HEK293 (cell line): ENCODE data around the gene IGIP.

ENCODE experiments used
- CTCF ChIA-PET: fragments of 350-600 bp; formaldehyde crosslinking; extraction: SDS; loops from one replicate; lab custom pipeline; 2021; ENCODE audit warnings: antibody characterized with exemption; lab: Yijun Ruan, JAX
- POLR2A ChIA-PET: fragments of 300-600 bp; formaldehyde crosslinking; extraction: SDS; loops from one replicate; lab custom pipeline; 2020; ENCODE audit warnings: antibody characterized with exemption, inconsistent platforms; lab: Yijun Ruan, JAX
- H3K27ac ChIP-seq: fragments of 200-500 bp; sonication (Bioruptor generic); 2 replicates; pipeline ENCODE4 v1.5.1; 2014; ENCODE audit warnings: low read depth, low read length, control low read depth, inconsistent platforms; ENCODE audit errors: extremely low read depth
- H3K36me3 ChIP-seq, 2 experiments: fragments of 200-500 bp in 1 of 2; sonication (Bioruptor generic) in 1 of 2; 1 replicate in 1 of 2; 2 replicates in 1 of 2; pipeline ENCODE4 v1.5.1; 2014 to 2017; ENCODE audit warnings: inconsistent platforms in 2 of 2, low read length in 2 of 2; ENCODE audit not compliant: control insufficient read depth in 2 of 2, insufficient read depth in 1 of 2
- H3K4me1 ChIP-seq: fragments of 200-500 bp; sonication (Bioruptor generic); 2 replicates; pipeline ENCODE4 v1.5.1; 2014; ENCODE audit warnings: mild to moderate bottlenecking, low read length, inconsistent platforms; ENCODE audit not compliant: control insufficient read depth, insufficient read depth
- H3K4me3 ChIP-seq: 2 replicates; pipeline ENCODE4 v1.5.1; 2011; ENCODE audit warnings: low read depth, mild to moderate bottlenecking, control low read depth, low read length, moderate library complexity
- H3K9me3 ChIP-seq: fragments of 200-500 bp; sonication (Bioruptor generic); 2 replicates; pipeline ENCODE4 v1.5.1; 2014; ENCODE audit warnings: low read depth, low read length, inconsistent platforms; ENCODE audit not compliant: control insufficient read depth, insufficient read depth
- GLIS1 ChIP-seq: fragments of 450-650 bp; formaldehyde crosslinking; IDR thresholded peaks from 2 replicates; pipeline ENCODE4 v1.5.1; 2016; ENCODE audit warnings: missing biosample characterization, missing genetic modification characterization
- GLIS2 ChIP-seq: fragments of 450-650 bp; formaldehyde crosslinking; IDR thresholded peaks from 2 replicates; pipeline ENCODE4 v1.5.1; 2016; ENCODE audit warnings: missing biosample characterization, missing genetic modification characterization
- KLF17 ChIP-seq: fragments of 450-650 bp; formaldehyde crosslinking; IDR thresholded peaks from 2 replicates; pipeline ENCODE4 v1.5.1; 2016; ENCODE audit warnings: missing biosample characterization, missing genetic modification characterization
- MEIS1 ChIP-seq: sonication (generic); formaldehyde crosslinking; IDR thresholded peaks from 2 replicates; pipeline ENCODE4 v1.8.1; 2022; ENCODE audit warnings: missing genetic modification reagents, mild to moderate bottlenecking, borderline replicate concordance
- SCRT2 ChIP-seq: fragments of 450-650 bp; formaldehyde crosslinking; IDR thresholded peaks from 2 replicates; pipeline ENCODE4 v1.5.1; 2016; ENCODE audit warnings: missing biosample characterization, missing genetic modification characterization
- ZFP37 ChIP-seq: fragments of 450-650 bp; formaldehyde crosslinking; IDR thresholded peaks from 2 replicates; pipeline ENCODE4 v1.5.1; 2016; ENCODE audit warnings: missing biosample characterization, missing genetic modification characterization
- ZNF146 ChIP-seq: fragments of 450-650 bp; formaldehyde crosslinking; IDR thresholded peaks from 2 replicates; pipeline ENCODE4 v1.5.1; 2016; ENCODE audit warnings: missing biosample characterization, missing genetic modification characterization
- ZNF155 ChIP-seq: fragments of 450-650 bp; formaldehyde crosslinking; IDR thresholded peaks from 2 replicates; pipeline ENCODE4 v1.5.1; 2016; ENCODE audit warnings: missing biosample characterization, missing genetic modification characterization
- ZNF426 ChIP-seq: fragments of 450-650 bp; formaldehyde crosslinking; IDR thresholded peaks from 2 replicates; pipeline ENCODE4 v1.5.1; 2017; ENCODE audit warnings: missing biosample characterization, missing genetic modification characterization, mild to moderate bottlenecking, inconsistent platforms, moderate library complexity
- ZNF558 ChIP-seq: fragments of 450-650 bp; formaldehyde crosslinking; IDR thresholded peaks from 2 replicates; pipeline ENCODE4 v1.5.1; 2016; ENCODE audit warnings: missing biosample characterization, missing genetic modification characterization
- ZNF623 ChIP-seq: fragments of 450-650 bp; formaldehyde crosslinking; IDR thresholded peaks from 2 replicates; pipeline ENCODE4 v1.5.1; 2016; ENCODE audit warnings: missing biosample characterization, missing genetic modification characterization
- ZNF639 ChIP-seq: fragments of 450-650 bp; formaldehyde crosslinking; IDR thresholded peaks from 2 replicates; pipeline ENCODE4 v1.5.1; 2016; ENCODE audit warnings: missing biosample characterization, missing genetic modification characterization
- ZNF792 ChIP-seq: fragments of 450-650 bp; formaldehyde crosslinking; IDR thresholded peaks from 2 replicates; pipeline ENCODE4 v1.5.1; 2016; ENCODE audit warnings: missing biosample characterization, missing genetic modification characterization
- ZXDB ChIP-seq: fragments of 450-650 bp; formaldehyde crosslinking; IDR thresholded peaks from 2 replicates; pipeline ENCODE4 v1.5.1; 2016; ENCODE audit warnings: missing biosample characterization, missing genetic modification characterization
- TF ChIP-seq, protein P1 (sequence below): fragments of 450-650 bp; formaldehyde crosslinking; IDR thresholded peaks from 2 replicates; pipeline ENCODE4 v1.5.1; 2016; ENCODE audit warnings: missing biosample characterization, missing genetic modification characterization
- TF ChIP-seq, protein P2 (sequence below): fragments of 450-650 bp; formaldehyde crosslinking; IDR thresholded peaks from 2 replicates; pipeline ENCODE4 v1.5.1; 2017; ENCODE audit warnings: missing biosample characterization, missing genetic modification characterization
- TF ChIP-seq, protein P3 (sequence below): fragments of 450-650 bp; formaldehyde crosslinking; IDR thresholded peaks from 2 replicates; pipeline ENCODE4 v1.5.1; 2016; ENCODE audit warnings: missing biosample characterization, missing genetic modification characterization

Gene IGIP

DNA sequence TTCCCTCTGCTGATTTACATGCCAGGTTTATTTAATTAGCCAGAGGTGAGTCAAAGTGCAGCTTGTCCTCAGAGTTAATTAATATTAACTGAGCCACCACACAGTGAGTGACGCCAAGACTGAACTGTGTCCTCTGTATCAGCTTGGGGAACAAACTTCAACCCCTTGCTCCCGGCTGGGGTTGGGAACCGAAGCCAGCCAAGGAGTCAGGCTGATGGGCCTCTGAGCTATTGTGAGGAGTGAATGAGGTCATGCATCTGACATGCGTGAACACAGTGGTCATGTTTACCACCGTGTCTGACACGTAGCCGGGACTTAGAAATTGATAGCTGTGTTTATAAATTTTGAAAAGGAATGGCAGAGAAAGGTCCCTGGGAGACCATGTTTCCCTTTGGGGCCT, 17.1 kb downstream of the IGIP start (continued):
- TF ChIP-seq, protein P1, sequence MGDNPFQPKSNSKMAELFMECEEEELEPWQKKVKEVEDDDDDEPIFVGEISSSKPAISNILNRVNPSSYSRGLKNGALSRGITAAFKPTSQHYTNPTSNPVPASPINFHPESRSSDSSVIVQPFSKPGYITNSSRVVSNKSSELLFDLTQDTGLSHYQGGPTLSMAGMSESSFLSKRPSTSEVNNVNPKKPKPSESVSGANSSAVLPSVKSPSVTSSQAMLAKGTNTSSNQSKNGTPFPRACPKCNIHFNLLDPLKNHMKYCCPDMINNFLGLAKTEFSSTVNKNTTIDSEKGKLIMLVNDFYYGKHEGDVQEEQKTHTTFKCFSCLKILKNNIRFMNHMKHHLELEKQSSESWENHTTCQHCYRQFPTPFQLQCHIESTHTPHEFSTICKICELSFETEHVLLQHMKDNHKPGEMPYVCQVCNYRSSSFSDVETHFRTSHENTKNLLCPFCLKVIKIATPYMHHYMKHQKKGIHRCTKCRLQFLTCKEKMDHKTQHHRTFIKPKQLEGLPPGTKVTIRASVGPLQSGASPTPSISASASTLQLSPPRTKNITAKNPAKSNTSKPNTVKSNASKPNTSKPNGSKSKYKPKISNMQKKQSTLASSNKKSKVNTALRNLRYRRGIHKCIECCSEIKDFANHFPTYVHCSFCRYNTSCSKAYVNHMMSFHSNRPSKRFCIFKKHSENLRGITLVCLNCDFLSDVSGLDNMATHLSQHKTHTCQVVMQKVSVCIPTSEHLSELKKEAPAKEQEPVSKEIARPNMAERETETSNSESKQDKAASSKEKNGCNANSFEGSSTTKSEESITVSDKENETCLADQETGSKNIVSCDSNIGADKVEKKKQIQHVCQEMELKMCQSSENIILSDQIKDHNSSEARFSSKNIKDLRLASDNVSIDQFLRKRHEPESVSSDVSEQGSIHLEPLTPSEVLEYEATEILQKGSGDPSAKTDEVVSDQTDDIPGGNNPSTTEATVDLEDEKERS: no peak

GRCh38 chr5:140143521-140144258, 18.0 kb downstream of the IGIP start:
- CTCF ChIA-PET: interaction anchor here (0.6 to 10.4 kb wide), 28 partner anchors 8 to 356 kb away, joined by 3 to 109 read pairs (median 6); partner anchors contain the start of gene PURA
- POLR2A ChIA-PET: no interaction called here
- Histone ChIP-seq H3K4me1 (no peaks in the 10 kb centered on the region), H3K27ac (no peak overlapping the region), H3K36me3 (no peaks in the 10 kb centered on the region), H3K4me3 (no peak overlapping the region), H3K9me3 (no peaks in the 10 kb centered on the region)
- TF ChIP-seq ZNF146 (tag by site-specific recombination) (no peak), ZNF792 (tag by site-specific recombination) (no peak), ZNF426 (tag by site-specific recombination) (no peak), ZXDB (tag by site-specific recombination) (no peak), ZNF558 (tag by site-specific recombination) (no peak), KLF17 (tag by site-specific recombination) (no peak), ZNF623 (tag by site-specific recombination) (no peak), MEIS1 (CRISPR knock-in tag) (no peak), ZNF155 (no peak), GLIS2 (tag by site-specific recombination) (no peak), GLIS1 (tag by site-specific recombination) (no peak), ZFP37 (tag by site-specific recombination) (no peak), SCRT2 (tag by site-specific recombination) (no peak), ZNF639 (tag by site-specific recombination) (no peak)
- TF ChIP-seq, protein P2, sequence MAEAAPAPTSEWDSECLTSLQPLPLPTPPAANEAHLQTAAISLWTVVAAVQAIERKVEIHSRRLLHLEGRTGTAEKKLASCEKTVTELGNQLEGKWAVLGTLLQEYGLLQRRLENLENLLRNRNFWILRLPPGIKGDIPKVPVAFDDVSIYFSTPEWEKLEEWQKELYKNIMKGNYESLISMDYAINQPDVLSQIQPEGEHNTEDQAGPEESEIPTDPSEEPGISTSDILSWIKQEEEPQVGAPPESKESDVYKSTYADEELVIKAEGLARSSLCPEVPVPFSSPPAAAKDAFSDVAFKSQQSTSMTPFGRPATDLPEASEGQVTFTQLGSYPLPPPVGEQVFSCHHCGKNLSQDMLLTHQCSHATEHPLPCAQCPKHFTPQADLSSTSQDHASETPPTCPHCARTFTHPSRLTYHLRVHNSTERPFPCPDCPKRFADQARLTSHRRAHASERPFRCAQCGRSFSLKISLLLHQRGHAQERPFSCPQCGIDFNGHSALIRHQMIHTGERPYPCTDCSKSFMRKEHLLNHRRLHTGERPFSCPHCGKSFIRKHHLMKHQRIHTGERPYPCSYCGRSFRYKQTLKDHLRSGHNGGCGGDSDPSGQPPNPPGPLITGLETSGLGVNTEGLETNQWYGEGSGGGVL (tag by site-specific recombination): no peak
- TF ChIP-seq, protein P3, sequence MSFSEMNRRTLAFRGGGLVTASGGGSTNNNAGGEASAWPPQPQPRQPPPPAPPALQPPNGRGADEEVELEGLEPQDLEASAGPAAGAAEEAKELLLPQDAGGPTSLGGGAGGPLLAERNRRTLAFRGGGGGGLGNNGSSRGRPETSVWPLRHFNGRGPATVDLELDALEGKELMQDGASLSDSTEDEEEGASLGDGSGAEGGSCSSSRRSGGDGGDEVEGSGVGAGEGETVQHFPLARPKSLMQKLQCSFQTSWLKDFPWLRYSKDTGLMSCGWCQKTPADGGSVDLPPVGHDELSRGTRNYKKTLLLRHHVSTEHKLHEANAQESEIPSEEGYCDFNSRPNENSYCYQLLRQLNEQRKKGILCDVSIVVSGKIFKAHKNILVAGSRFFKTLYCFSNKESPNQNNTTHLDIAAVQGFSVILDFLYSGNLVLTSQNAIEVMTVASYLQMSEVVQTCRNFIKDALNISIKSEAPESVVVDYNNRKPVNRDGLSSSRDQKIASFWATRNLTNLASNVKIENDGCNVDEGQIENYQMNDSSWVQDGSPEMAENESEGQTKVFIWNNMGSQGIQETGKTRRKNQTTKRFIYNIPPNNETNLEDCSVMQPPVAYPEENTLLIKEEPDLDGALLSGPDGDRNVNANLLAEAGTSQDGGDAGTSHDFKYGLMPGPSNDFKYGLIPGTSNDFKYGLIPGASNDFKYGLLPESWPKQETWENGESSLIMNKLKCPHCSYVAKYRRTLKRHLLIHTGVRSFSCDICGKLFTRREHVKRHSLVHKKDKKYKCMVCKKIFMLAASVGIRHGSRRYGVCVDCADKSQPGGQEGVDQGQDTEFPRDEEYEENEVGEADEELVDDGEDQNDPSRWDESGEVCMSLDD (tag by site-specific recombination): no peak
